Measurements from ENCODE around the gene CYGB.

Gene CYGB

DNA sequence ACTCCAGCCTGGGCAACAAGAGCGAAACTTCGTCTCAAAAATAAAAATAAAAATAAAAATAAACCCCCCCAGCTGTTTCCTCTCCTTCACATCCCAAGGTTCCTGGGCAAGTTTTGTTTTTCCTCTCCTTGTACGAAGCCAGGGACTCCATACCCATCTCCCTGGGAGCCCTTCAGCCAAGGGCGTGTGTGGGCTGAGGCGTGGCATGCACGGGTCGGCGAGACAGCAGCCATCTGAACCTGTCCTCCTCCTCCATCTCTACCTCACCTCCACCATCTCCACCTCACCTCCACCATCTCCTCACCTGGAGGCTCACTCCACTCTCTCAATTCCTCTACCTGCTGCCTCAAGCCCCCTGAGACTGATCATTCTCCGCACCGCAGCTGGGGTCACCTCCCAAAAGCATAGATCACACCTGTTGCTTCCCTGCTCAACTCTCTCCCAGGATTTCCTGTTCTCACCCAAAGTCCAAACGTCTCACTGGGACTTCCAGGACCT is 53.2 kb downstream of the CYGB start:
- TF ChIP-seq, protein P1, sequence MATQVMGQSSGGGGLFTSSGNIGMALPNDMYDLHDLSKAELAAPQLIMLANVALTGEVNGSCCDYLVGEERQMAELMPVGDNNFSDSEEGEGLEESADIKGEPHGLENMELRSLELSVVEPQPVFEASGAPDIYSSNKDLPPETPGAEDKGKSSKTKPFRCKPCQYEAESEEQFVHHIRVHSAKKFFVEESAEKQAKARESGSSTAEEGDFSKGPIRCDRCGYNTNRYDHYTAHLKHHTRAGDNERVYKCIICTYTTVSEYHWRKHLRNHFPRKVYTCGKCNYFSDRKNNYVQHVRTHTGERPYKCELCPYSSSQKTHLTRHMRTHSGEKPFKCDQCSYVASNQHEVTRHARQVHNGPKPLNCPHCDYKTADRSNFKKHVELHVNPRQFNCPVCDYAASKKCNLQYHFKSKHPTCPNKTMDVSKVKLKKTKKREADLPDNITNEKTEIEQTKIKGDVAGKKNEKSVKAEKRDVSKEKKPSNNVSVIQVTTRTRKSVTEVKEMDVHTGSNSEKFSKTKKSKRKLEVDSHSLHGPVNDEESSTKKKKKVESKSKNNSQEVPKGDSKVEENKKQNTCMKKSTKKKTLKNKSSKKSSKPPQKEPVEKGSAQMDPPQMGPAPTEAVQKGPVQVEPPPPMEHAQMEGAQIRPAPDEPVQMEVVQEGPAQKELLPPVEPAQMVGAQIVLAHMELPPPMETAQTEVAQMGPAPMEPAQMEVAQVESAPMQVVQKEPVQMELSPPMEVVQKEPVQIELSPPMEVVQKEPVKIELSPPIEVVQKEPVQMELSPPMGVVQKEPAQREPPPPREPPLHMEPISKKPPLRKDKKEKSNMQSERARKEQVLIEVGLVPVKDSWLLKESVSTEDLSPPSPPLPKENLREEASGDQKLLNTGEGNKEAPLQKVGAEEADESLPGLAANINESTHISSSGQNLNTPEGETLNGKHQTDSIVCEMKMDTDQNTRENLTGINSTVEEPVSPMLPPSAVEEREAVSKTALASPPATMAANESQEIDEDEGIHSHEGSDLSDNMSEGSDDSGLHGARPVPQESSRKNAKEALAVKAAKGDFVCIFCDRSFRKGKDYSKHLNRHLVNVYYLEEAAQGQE (IDR thresholded peaks at IDR 0.05; ENCODE audit: low read depth), result no peak
- no peak for TF ChIP-seq TCF12 (IDR thresholded peaks at IDR 0.05; ENCODE audit: low read depth)
- TF ChIP-seq EP300 (IDR thresholded peaks at IDR 0.05; ENCODE audit: borderline replicate concordance), result no peak
- no peak for TF ChIP-seq CREB1 (IDR thresholded peaks at IDR 0.05; ENCODE audit: low read depth)
- TF ChIP-seq TAF1 (IDR thresholded peaks at IDR 0.05; ENCODE audit: low read depth), result no peak
- no peak for TF ChIP-seq EGR1 (IDR thresholded peaks at IDR 0.05)
- TF ChIP-seq, protein P2, sequence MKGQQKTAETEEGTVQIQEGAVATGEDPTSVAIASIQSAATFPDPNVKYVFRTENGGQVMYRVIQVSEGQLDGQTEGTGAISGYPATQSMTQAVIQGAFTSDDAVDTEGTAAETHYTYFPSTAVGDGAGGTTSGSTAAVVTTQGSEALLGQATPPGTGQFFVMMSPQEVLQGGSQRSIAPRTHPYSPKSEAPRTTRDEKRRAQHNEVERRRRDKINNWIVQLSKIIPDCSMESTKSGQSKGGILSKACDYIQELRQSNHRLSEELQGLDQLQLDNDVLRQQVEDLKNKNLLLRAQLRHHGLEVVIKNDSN (IDR thresholded peaks at IDR 0.05), result no peak
- TF ChIP-seq FOXM1 (IDR thresholded peaks at IDR 0.05; ENCODE audit: borderline replicate concordance, low read depth), result no peak
- no peak for TF ChIP-seq ZBTB7A (IDR thresholded peaks at IDR 0.05; ENCODE audit: low read depth)

DNA sequence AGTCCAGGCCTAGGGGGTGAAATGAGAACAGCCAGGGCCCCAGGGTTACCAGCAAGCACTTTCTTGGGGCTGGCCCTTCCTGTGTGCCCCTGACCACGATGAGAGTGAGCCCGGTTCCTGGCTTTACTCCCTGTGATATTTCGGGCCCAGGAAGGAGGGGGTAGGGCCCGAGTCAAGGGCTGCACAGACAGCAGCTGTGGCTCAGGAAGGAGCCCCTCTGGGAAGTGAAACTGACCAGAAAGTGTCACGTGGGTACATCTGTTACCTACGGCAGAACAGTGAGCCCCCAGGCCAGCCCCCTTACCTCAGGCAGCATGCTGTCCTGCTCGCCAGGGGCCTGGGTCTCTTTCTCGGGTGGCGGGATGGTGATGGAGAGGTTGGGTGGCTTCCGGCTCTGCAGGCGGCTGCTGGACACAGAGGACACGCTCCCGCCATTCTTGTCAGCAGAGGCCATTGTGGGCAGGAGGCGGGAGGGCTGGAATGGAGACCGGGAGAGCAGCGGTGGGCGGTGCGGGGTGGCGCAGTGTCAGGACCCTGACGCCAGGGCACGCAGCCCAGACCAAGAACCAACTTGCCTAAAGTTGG is 56.3 kb downstream of the CYGB start:
- TF ChIP-seq TCF12 (IDR thresholded peaks at IDR 0.05; ENCODE audit: low read depth) (no peak), ZBTB7A (IDR thresholded peaks at IDR 0.05; ENCODE audit: low read depth) (no peak), FOXM1 (IDR thresholded peaks at IDR 0.05; ENCODE audit: borderline replicate concordance, low read depth) (no peak), TAF1 (IDR thresholded peaks at IDR 0.05; ENCODE audit: low read depth) (no peak), EGR1 (IDR thresholded peaks at IDR 0.05) (no peak), TEAD4 (IDR thresholded peaks at IDR 0.05) (no peak), CEBPB (IDR thresholded peaks at IDR 0.05) (no peak), RAD21 (IDR thresholded peaks at IDR 0.05; ENCODE audit: low read depth) (no peak)
- TF ChIP-seq, protein P1 (IDR thresholded peaks at IDR 0.05; ENCODE audit: low read depth), result no peak
- TF ChIP-seq, protein P3, sequence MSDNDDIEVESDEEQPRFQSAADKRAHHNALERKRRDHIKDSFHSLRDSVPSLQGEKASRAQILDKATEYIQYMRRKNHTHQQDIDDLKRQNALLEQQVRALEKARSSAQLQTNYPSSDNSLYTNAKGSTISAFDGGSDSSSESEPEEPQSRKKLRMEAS (IDR thresholded peaks at IDR 0.05), result no peak
- TF ChIP-seq, protein P2 (IDR thresholded peaks at IDR 0.05), result no peak

DNA sequence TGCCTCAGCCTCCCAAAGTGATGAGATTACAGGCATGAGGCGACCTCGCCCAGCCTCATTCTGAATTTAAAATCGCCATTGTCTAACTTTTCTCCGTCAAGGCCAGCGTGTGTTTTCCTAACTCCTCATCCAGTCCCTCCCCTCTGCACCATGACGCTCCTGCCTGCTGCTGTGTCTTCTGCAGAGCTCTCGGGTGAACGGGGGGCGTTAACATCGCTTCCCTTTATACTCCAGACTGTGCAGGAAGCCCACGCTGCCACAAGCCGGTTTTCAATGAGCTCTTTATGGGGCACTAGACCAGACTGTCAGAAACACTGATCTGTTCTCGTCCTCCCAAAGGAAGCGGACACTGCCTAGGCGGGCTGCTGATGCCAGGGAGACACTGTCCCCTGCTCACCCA is 56.9 kb downstream of the CYGB start:
- TF ChIP-seq YY1 (IDR thresholded peaks at IDR 0.05; ENCODE audit: low read depth) (no peak), RAD21 (IDR thresholded peaks at IDR 0.05; ENCODE audit: low read depth) (no peak), CEBPB (IDR thresholded peaks at IDR 0.05) (no peak), TEAD4 (IDR thresholded peaks at IDR 0.05) (no peak), ZBTB7A (IDR thresholded peaks at IDR 0.05; ENCODE audit: low read depth) (no peak), TAF1 (IDR thresholded peaks at IDR 0.05; ENCODE audit: low read depth) (no peak), TCF12 (IDR thresholded peaks at IDR 0.05; ENCODE audit: low read depth) (no peak), CREB1 (IDR thresholded peaks at IDR 0.05; ENCODE audit: low read depth) (no peak)
- TF ChIP-seq, protein P1 (IDR thresholded peaks at IDR 0.05; ENCODE audit: low read depth), result no peak
- TF ChIP-seq, protein P3 (IDR thresholded peaks at IDR 0.05), result no peak
- TF ChIP-seq, protein P2 (IDR thresholded peaks at IDR 0.05), result no peak

DNA sequence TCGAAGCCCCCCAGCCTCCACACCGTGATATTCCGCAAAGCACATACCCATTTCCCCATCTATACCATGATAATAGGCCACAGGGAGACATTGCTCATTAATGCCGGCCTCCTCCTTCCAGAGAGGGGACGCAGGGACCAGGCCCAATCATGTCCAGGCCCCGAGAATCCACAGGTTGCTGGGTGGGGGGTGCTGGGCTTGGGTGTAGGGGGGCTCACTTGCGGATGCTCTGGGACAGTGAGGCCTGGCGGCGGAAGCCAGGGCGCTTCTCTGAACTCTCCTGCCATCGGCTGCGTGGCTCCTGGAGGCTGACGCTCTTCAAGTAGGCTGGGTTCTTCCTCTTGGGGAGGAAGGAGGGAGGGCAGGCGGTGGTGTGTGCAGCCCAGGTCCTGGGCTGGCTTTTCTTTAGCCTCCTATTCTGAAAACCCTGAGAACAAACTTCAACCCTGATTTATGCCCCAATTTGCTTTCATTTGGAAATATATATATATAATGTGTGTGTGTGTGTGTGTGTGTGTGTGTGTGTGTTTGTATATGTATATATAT is 57.9 kb downstream of the CYGB start:
- TF ChIP-seq TAF1 (IDR thresholded peaks at IDR 0.05; ENCODE audit: low read depth) (no peak), YY1 (IDR thresholded peaks at IDR 0.05; ENCODE audit: low read depth) (no peak), FOXM1 (IDR thresholded peaks at IDR 0.05; ENCODE audit: borderline replicate concordance, low read depth) (no peak), EGR1 (IDR thresholded peaks at IDR 0.05) (no peak), CREB1 (IDR thresholded peaks at IDR 0.05; ENCODE audit: low read depth) (no peak), EP300 (IDR thresholded peaks at IDR 0.05; ENCODE audit: borderline replicate concordance) (no peak), CEBPB (IDR thresholded peaks at IDR 0.05) (no peak), RAD21 (IDR thresholded peaks at IDR 0.05; ENCODE audit: low read depth) (no peak), TEAD4 (IDR thresholded peaks at IDR 0.05) (no peak)
